Brain microvascular endothelial cell (primary cell): Measurements from ENCODE around the gene ARL1.

Source experiments
- DNase-seq: peaks from one replicate; pipeline ENCODE4 v3.0.0-alpha.2; 2020
- H3K27ac ChIP-seq: fragments of 250-450 bp; sonication (Bioruptor Pico); 2 replicates; pipeline ENCODE4 v1.5.1; 2020; ENCODE audit warnings: mild to moderate bottlenecking, moderate library complexity
- H3K27me3 ChIP-seq: fragments of 250-450 bp; sonication (Bioruptor Pico); replicated peaks from 2 replicates; pipeline ENCODE4 v1.5.1; 2020; ENCODE audit warnings: mild to moderate bottlenecking
- H3K36me3 ChIP-seq: fragments of 250-450 bp; sonication (Bioruptor Pico); replicated peaks from 2 replicates; pipeline ENCODE4 v1.5.1; 2020; ENCODE audit warnings: mild to moderate bottlenecking
- H3K4me3 ChIP-seq: 2 replicates; pipeline ENCODE4 v1.5.1; 2011; ENCODE audit warnings: low read depth, mild to moderate bottlenecking, control low read depth, low read length, moderate library complexity
- in situ Hi-C: cut with HindIII; loops from 2 replicates; pipeline ENCODE4 v1.10.0; 2017; ENCODE audit warnings: low sequenced_read_pairs, low pct_ligation_motif_present
- TF ChIP-seq, protein P1 (sequence below): IDR thresholded peaks from 2 replicates; pipeline ENCODE4 v1.5.1; 2011; ENCODE audit warnings: low read depth, mild to moderate bottlenecking, moderate library complexity, low read length, control low read depth, inconsistent platforms; ENCODE audit errors: missing control alignments

The ARL1 gene

DNA sequence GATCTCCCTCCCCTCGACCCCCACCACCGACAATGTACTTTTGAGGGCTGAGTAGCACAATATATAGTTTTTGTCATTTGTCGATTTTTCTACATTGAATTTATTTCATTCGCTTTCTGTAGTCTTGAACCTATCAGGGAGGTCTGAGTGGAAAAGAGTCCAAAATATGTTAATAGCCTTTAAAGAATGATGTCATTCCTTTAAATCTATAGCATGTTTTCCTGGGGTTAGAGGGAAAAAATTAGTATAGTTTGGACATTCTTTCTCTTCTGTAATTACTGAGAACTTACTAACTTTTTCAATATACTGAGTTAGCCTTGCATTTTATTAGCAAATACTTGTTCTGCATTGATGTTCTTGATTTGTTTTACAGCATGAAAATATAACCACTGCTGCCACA, 55.9 kb downstream of the ARL1 start:
- peaks cover 15% of the 10 kb centered on the region for H3K36me3 ChIP-seq
- H3K27me3 ChIP-seq: no peaks in the 10 kb centered on the region
- no peak for DNase-seq
- H3K4me3 ChIP-seq: no peak overlapping the region
- TF ChIP-seq, protein P1, sequence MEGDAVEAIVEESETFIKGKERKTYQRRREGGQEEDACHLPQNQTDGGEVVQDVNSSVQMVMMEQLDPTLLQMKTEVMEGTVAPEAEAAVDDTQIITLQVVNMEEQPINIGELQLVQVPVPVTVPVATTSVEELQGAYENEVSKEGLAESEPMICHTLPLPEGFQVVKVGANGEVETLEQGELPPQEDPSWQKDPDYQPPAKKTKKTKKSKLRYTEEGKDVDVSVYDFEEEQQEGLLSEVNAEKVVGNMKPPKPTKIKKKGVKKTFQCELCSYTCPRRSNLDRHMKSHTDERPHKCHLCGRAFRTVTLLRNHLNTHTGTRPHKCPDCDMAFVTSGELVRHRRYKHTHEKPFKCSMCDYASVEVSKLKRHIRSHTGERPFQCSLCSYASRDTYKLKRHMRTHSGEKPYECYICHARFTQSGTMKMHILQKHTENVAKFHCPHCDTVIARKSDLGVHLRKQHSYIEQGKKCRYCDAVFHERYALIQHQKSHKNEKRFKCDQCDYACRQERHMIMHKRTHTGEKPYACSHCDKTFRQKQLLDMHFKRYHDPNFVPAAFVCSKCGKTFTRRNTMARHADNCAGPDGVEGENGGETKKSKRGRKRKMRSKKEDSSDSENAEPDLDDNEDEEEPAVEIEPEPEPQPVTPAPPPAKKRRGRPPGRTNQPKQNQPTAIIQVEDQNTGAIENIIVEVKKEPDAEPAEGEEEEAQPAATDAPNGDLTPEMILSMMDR: no peak
- no peak overlapping the region for H3K27ac ChIP-seq
- in situ Hi-C loops: no loop called here

DNA sequence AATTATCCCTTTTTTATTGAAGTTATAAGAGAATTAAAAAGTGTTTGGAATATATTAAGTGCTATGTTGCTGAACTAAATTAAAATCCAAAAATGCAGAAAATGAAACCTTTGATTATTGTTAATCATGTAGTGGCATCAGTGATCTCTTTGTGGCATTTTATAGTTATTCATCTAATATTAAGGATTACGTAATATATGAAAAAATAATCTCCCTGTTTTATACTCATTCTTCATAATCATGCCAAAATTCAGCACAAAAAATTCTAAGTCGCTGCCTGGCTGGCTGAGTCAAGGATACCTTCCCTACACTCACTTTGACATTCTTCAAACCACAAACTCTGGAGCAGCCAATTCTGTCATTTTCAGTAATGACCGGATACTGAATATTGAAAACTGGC, 63.7 kb downstream of the ARL1 start:
- H3K4me3 ChIP-seq: no peak overlapping the region
- no peak overlapping the region for H3K27ac ChIP-seq
- TF ChIP-seq, protein P1: no peak
- no peak for DNase-seq
- H3K36me3 ChIP-seq: peaks cover 35% of the 10 kb centered on the region
- H3K27me3 ChIP-seq: no peaks in the 10 kb centered on the region
- in situ Hi-C loops: no loop called here
